ENCODE results near the gene UCP2.
A peak's percentile ranks its signal among the peaks of the same experiment; 100 is the strongest.

The UCP2 gene

GRCh38 chr11:74009675-74010305 is 27.1 kb upstream of the UCP2 start:
- DNase-seq (ENCODE audit: low read depth), result no peak

GRCh38 chr11:74009230-74009547 is 26.5 kb upstream of the UCP2 start:
- no peak for DNase-seq (ENCODE audit: low read depth)

- no peak for DNase-seq (ENCODE audit: low read depth)
These were observed 26.0 kb upstream of the UCP2 start, which contains the start of gene UCP3 for GRCh38 chr11:74008373-74009229. TSS of gene UCP3 (minus strand) at chr11:74009085. CDS start at chr11:74007042, 2,043 bp downstream.

- DNase-seq (ENCODE audit: low read depth), result no peak
These were observed 25.2 kb upstream of the UCP2 start for GRCh38 chr11:74007691-74008372.

GRCh38 chr11:74006743-74007304 is 24.2 kb upstream of the UCP2 start:
- DNase-seq (ENCODE audit: low read depth), result no peak

- no peak for DNase-seq (ENCODE audit: low read depth)
These were observed 23.3 kb upstream of the UCP2 start for GRCh38 chr11:74005721-74006517.

GRCh38 chr11:74004759-74005615 is 22.3 kb upstream of the UCP2 start:
- no peak for DNase-seq (ENCODE audit: low read depth)

GRCh38 chr11:74004046-74004695 is 21.5 kb upstream of the UCP2 start:
- DNase-seq (ENCODE audit: low read depth), result no peak

GRCh38 chr11:74002832-74003231 is 20.2 kb upstream of the UCP2 start:
- DNase-seq (ENCODE audit: low read depth), result no peak

GRCh38 chr11:74001822-74002286 is 19.2 kb upstream of the UCP2 start:
- DNase-seq (ENCODE audit: low read depth), result no peak

GRCh38 chr11:74000307-74001133 is 17.9 kb upstream of the UCP2 start:
- no peak for DNase-seq (ENCODE audit: low read depth)

- DNase-seq (ENCODE audit: low read depth), result no peak
These were observed 17.1 kb upstream of the UCP2 start for GRCh38 chr11:73999581-74000306.

- DNase-seq (ENCODE audit: low read depth), result no peak
These were observed 16.4 kb upstream of the UCP2 start for GRCh38 chr11:73998846-73999575.

- DNase-seq (ENCODE audit: low read depth), result no peak
These were observed 14.6 kb upstream of the UCP2 start for GRCh38 chr11:73997120-73997770.

- DNase-seq (ENCODE audit: low read depth), result no peak
These were observed 13.6 kb upstream of the UCP2 start for GRCh38 chr11:73996161-73996747.

- no peak for DNase-seq (ENCODE audit: low read depth)
These were observed 13.1 kb upstream of the UCP2 start for GRCh38 chr11:73995731-73996130.

GRCh38 chr11:73995247-73995646 is 12.6 kb upstream of the UCP2 start:
- peak; percentile 15 for DNase-seq (ENCODE audit: low read depth)

Measured in GM04503 (cell line).